ENCODE results near the gene GBA2.

Gene GBA2

DNA sequence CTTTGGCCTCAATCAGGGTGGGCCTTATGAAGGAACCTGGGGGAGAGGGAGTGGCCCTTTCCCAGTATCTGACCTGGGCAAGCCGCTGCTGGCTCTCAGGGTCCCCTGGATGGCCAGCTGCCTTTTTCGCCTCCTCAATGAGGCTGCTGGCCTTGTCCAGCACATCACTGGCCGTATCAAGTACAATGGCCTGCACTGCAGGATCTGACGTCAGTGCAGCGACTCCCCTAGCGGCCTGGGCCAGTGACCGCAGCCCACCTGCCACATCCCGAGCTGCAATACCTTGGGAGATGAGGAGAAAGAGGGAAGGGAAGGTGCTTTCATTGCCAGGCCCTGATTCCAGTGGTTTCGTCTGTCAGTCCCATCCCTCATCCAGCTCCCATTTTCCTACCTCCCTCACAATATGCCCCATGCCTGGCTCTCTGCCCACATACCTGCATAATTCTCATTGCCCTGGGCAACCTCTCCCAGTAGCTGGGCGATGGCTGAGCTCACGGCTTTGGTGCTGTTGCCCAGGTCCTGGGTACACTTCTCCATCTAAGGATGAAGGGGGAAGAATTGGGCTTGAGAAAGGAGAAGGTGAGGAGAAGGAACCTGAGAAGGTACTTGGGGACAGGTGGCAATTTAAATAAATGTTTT lies 36.1 kb downstream of the GBA2 start:
- Histone ChIP-seq H3K27me3 (ENCODE audit: control insufficient read depth, insufficient read depth, low read length) (no peaks in the 10 kb centered on the region), H3K4me1 (ENCODE audit: control insufficient read depth, low read depth, low read length) (no peaks in the 10 kb centered on the region), H3K4me3 (ENCODE audit: low read length) (no peak overlapping the region), H3K36me3 (ENCODE audit: control insufficient read depth, low read depth, low read length) (peaks cover 88% of the 10 kb centered on the region), H3K27ac (ENCODE audit: low read length) (no peak overlapping the region), H3K9me3 (ENCODE audit: control insufficient read depth, low read depth, low read length) (no peaks in the 10 kb centered on the region), H3K9ac (ENCODE audit: low read length) (no peak overlapping the region)

GRCh38 chr9:35711501-35712428 lies 37.3 kb downstream of the GBA2 start:
- Histone ChIP-seq H3K4me1 (ENCODE audit: control insufficient read depth, low read depth, low read length) (no peaks in the 10 kb centered on the region), H3K36me3 (ENCODE audit: control insufficient read depth, low read depth, low read length) (peaks cover 88% of the 10 kb centered on the region), H3K27ac (ENCODE audit: low read length) (no peak overlapping the region), H3K9me3 (ENCODE audit: control insufficient read depth, low read depth, low read length) (no peaks in the 10 kb centered on the region), H3K9ac (ENCODE audit: low read length) (no peak overlapping the region), H3K4me3 (ENCODE audit: low read length) (no peak overlapping the region), H3K27me3 (ENCODE audit: control insufficient read depth, insufficient read depth, low read length) (no peaks in the 10 kb centered on the region)

DNA sequence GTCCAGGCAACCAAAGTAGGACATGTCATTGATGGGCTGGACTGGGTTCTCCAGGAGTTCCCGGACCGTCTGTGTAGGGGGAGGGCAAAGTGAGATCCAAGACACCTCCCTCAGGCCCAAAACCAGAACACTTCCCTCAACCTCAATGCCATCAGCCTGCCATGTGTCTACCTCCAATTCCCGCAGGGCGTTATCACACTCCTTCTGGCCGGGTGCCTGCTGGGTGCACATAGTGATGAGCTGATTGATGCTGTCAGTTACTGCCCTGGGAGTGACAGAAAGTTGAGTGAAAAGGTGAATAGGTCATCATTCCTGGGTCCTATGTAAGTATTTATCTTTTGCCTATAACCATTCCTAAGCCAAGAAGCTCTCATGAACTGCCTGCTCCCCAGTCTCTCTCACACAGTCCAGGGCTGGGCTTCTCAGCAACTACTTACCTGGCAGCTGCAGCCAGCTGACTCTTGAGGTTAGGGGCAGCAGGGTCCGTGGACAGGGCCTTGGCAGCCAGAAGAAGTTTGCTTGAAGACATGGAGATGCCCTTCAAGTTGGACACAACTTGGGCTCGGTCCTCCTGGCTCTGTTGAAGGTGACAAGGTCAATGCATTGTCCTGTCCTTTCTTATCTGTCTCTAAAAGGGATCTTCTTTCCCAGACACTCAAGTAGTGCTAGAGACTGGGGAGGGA lies 38.1 kb downstream of the GBA2 start:
- Histone ChIP-seq H3K4me3 (ENCODE audit: low read length) (no peak overlapping the region), H3K27me3 (ENCODE audit: control insufficient read depth, insufficient read depth, low read length) (no peaks in the 10 kb centered on the region), H3K4me1 (ENCODE audit: control insufficient read depth, low read depth, low read length) (no peaks in the 10 kb centered on the region), H3K27ac (ENCODE audit: low read length) (no peak overlapping the region), H3K9ac (ENCODE audit: low read length) (no peak overlapping the region), H3K36me3 (ENCODE audit: control insufficient read depth, low read depth, low read length) (peaks cover 88% of the 10 kb centered on the region), H3K9me3 (ENCODE audit: control insufficient read depth, low read depth, low read length) (no peaks in the 10 kb centered on the region)

DNA sequence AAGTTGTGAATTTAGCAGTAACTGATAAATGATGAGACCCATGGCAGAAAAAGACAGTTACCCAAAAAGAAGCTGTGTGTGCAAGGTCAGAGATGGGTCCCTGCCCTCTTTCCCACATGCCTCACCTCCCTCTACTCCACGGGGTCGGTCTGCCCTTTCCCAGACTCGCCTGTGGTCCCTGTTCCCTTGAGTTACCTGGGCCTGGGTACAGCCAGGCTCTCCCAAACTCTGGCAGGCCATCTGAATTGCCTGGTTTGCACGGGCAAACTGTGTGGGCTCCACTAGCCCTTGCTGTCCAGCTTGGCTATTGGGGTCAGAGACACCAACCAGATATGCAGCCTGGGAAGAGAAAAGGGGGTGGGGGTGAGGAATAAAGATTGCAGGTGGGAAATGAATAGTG lies 40.9 kb downstream of the GBA2 start:
- H3K9ac ChIP-seq (ENCODE audit: low read length), result no peak overlapping the region
- H3K27me3 ChIP-seq (ENCODE audit: control insufficient read depth, insufficient read depth, low read length), result no peaks in the 10 kb centered on the region
- H3K27ac ChIP-seq (ENCODE audit: low read length), result no peak overlapping the region
- H3K4me1 ChIP-seq (ENCODE audit: control insufficient read depth, low read depth, low read length), result no peaks in the 10 kb centered on the region
- H3K9me3 ChIP-seq (ENCODE audit: control insufficient read depth, low read depth, low read length), result no peaks in the 10 kb centered on the region
- H3K36me3 ChIP-seq (ENCODE audit: control insufficient read depth, low read depth, low read length), result peaks cover 88% of the 10 kb centered on the region
- H3K4me3 ChIP-seq (ENCODE audit: low read length), result no peak overlapping the region

DNA sequence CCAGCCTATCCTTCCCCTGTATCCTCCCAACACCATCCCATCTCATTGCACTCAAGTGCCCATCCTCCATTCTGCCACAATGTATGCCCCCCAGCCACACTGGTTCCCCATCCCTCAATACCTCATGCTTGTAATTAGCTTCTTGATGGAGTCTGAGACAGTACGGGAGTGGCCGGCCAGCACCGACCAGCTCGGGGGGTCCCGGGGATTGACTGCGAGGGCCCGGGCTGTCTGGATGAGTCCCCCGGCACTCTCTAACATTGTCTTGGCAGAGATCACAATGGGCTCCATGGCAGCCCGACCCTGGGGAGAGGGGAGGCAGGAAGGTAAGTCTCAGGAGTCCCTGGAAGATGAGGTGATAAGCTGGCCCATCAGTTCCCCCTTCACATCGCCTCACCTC lies 42.1 kb downstream of the GBA2 start:
- H3K27ac ChIP-seq (ENCODE audit: low read length), result no peak overlapping the region

GRCh38 chr9:35705836-35706430 lies 43.1 kb downstream of the GBA2 start:
- Histone ChIP-seq H3K9ac (ENCODE audit: low read length) (no peak overlapping the region), H3K4me3 (ENCODE audit: low read length) (no peak overlapping the region), H3K27ac (ENCODE audit: low read length) (no peak overlapping the region), H3K9me3 (ENCODE audit: control insufficient read depth, low read depth, low read length) (no peaks in the 10 kb centered on the region), H3K27me3 (ENCODE audit: control insufficient read depth, insufficient read depth, low read length) (no peaks in the 10 kb centered on the region), H3K4me1 (ENCODE audit: control insufficient read depth, low read depth, low read length) (no peaks in the 10 kb centered on the region), H3K36me3 (ENCODE audit: control insufficient read depth, low read depth, low read length) (peaks cover 91% of the 10 kb centered on the region)

More for the DNA sequence above, 42.1 kb downstream of the GBA2 start:
- Histone ChIP-seq H3K9me3 (ENCODE audit: control insufficient read depth, low read depth, low read length) (no peaks in the 10 kb centered on the region), H3K4me3 (ENCODE audit: low read length) (no peak overlapping the region), H3K36me3 (ENCODE audit: control insufficient read depth, low read depth, low read length) (peaks cover 91% of the 10 kb centered on the region), H3K4me1 (ENCODE audit: control insufficient read depth, low read depth, low read length) (no peaks in the 10 kb centered on the region), H3K27me3 (ENCODE audit: control insufficient read depth, insufficient read depth, low read length) (no peaks in the 10 kb centered on the region), H3K9ac (ENCODE audit: low read length) (no peak overlapping the region)

DNA sequence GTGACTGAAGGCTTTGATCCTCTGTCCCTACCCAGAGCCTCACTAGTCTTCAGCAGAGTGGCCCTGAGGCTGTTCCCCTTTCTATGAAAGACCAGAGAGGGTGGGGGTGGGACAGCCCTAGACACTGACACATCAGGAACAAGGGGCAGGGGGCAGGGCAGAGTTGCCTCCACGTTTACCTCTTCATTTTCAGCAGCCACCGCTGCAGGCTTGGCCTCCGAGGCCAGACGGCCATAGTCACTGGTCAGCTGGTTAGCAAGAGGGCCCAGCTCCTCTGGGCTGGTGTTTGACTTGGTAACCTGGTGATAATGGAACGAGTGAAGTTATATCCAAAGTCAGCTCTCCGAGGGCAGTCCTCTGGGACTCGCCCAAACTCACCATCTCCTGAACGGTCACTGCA lies 43.7 kb downstream of the GBA2 start:
- H3K36me3 ChIP-seq (ENCODE audit: control insufficient read depth, low read depth, low read length), result peaks cover 91% of the 10 kb centered on the region
- no peak overlapping the region for H3K9ac ChIP-seq (ENCODE audit: low read length)
- no peaks in the 10 kb centered on the region for H3K9me3 ChIP-seq (ENCODE audit: control insufficient read depth, low read depth, low read length)
- no peaks in the 10 kb centered on the region for H3K27me3 ChIP-seq (ENCODE audit: control insufficient read depth, insufficient read depth, low read length)
- H3K27ac ChIP-seq (ENCODE audit: low read length), result no peak overlapping the region
- no peaks in the 10 kb centered on the region for H3K4me1 ChIP-seq (ENCODE audit: control insufficient read depth, low read depth, low read length)
- no peak overlapping the region for H3K4me3 ChIP-seq (ENCODE audit: low read length)

- Histone ChIP-seq H3K9me3 (ENCODE audit: control insufficient read depth, low read depth, low read length) (no peaks in the 10 kb centered on the region), H3K36me3 (ENCODE audit: control insufficient read depth, low read depth, low read length) (peaks cover 98% of the 10 kb centered on the region), H3K27ac (ENCODE audit: low read length) (no peak overlapping the region), H3K4me1 (ENCODE audit: control insufficient read depth, low read depth, low read length) (no peaks in the 10 kb centered on the region), H3K4me3 (ENCODE audit: low read length) (no peak overlapping the region), H3K9ac (ENCODE audit: low read length) (no peak overlapping the region), H3K27me3 (ENCODE audit: control insufficient read depth, insufficient read depth, low read length) (no peaks in the 10 kb centered on the region)
These were observed 44.9 kb downstream of the GBA2 start for GRCh38 chr9:35703906-35704672.

DNA sequence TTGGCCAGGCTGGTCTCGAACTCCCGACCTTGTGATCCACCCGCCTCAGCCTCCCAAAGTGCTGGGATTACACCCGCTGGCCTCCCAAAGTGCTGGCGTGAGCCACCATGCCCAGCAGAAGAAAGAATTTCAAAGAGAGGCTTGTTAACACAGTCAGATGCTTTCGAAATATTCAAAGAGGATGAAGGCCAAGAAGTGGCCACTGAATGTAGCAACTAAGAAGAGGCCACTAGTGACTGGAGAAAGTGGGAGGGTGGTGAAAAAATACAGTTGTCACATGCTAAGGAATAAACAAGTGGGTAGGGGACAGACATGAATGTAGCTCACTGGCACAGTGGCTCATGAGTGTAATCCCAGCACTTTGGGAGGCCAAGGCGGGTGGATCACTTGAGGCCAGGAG lies 46.3 kb downstream of the GBA2 start:
- no peaks in the 10 kb centered on the region for H3K4me1 ChIP-seq (ENCODE audit: control insufficient read depth, low read depth, low read length)
- H3K27ac ChIP-seq (ENCODE audit: low read length), result no peak overlapping the region
- no peaks in the 10 kb centered on the region for H3K9me3 ChIP-seq (ENCODE audit: control insufficient read depth, low read depth, low read length)
- no peak overlapping the region for H3K9ac ChIP-seq (ENCODE audit: low read length)
- H3K4me3 ChIP-seq (ENCODE audit: low read length), result no peak overlapping the region
- H3K36me3 ChIP-seq (ENCODE audit: control insufficient read depth, low read depth, low read length), result peaks cover 98% of the 10 kb centered on the region
- no peaks in the 10 kb centered on the region for H3K27me3 ChIP-seq (ENCODE audit: control insufficient read depth, insufficient read depth, low read length)

DNA sequence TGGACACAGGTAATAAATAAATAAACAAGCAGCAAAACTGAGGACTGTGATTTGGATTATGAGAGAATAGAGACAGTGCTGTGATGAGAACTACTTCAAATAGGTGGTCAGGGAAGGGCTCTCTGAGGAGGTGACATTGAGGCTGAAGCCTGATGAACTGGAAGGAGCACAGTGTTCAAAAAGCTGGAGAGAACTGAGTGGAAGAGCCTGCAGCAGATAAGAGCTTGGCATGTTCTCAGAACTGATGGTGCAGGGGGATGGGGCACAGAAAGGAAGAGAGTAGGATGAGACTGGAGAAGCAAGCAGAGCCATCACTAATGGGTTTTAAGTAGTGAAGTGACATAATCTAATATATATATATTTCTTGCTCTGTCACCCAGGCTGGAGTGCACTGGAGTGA lies 48.1 kb downstream of the GBA2 start:
- Histone ChIP-seq H3K9ac (ENCODE audit: low read length) (no peak overlapping the region), H3K4me3 (ENCODE audit: low read length) (no peak overlapping the region), H3K9me3 (ENCODE audit: control insufficient read depth, low read depth, low read length) (no peaks in the 10 kb centered on the region), H3K36me3 (ENCODE audit: control insufficient read depth, low read depth, low read length) (peaks cover 90% of the 10 kb centered on the region), H3K27ac (ENCODE audit: low read length) (no peak overlapping the region), H3K4me1 (ENCODE audit: control insufficient read depth, low read depth, low read length) (no peaks in the 10 kb centered on the region), H3K27me3 (ENCODE audit: control insufficient read depth, insufficient read depth, low read length) (no peaks in the 10 kb centered on the region)

DNA sequence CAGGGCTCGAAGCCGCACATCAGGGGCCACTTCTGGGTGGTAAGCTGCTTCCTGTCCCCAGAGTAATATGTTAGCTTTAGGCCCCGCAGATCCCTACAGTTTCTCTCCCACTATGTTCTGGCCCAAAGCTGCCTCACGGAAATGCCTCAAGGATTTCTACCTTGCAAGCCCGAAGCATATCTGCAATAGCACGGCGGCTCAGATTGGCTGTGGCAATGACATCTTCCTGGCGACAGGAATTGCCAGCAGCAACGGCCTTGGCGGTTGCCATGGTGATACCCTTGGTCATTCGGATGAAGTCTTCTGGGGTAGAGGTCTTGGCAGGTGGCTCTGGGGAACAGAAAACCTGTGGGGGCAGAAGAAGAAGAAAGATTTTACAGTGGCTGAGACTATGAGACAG lies 49.0 kb downstream of the GBA2 start:
- H3K27ac ChIP-seq (ENCODE audit: low read length), result no peak overlapping the region
- H3K4me3 ChIP-seq (ENCODE audit: low read length), result no peak overlapping the region
- H3K4me1 ChIP-seq (ENCODE audit: control insufficient read depth, low read depth, low read length), result no peaks in the 10 kb centered on the region
- H3K9me3 ChIP-seq (ENCODE audit: control insufficient read depth, low read depth, low read length), result no peaks in the 10 kb centered on the region
- H3K36me3 ChIP-seq (ENCODE audit: control insufficient read depth, low read depth, low read length), result peaks cover 81% of the 10 kb centered on the region
- H3K9ac ChIP-seq (ENCODE audit: low read length), result no peak overlapping the region
- H3K27me3 ChIP-seq (ENCODE audit: control insufficient read depth, insufficient read depth, low read length), result no peaks in the 10 kb centered on the region

Data from iPS-18a (cell line).